HEK293T (cell line): ENCODE results near the gene SP2.

Experiments
- CTCF ChIA-PET: fragments of 350-600 bp; formaldehyde crosslinking; extraction: SDS; loops from one replicate; lab custom pipeline; 2021; ENCODE audit warnings: antibody characterized with exemption, inconsistent platforms; lab: Yijun Ruan, JAX
- POLR2A ChIA-PET: fragments of 350-600 bp; formaldehyde crosslinking; extraction: SDS; loops from one replicate; lab custom pipeline; 2020; ENCODE audit warnings: antibody characterized with exemption, inconsistent platforms; lab: Yijun Ruan, JAX
- DNase-seq: peaks from one replicate; pipeline ENCODE4 v3.0.0; 2012; ENCODE audit warnings: mixed read lengths; ENCODE audit errors: extremely low spot score
- ARNT ChIP-seq: fragments of 450-650 bp; IDR thresholded peaks from 2 replicates; pipeline ENCODE4 v1.6.1; 2017; ENCODE audit warnings: mild to moderate bottlenecking
- BHLHE40 ChIP-seq: fragments of 450-650 bp; IDR thresholded peaks from 2 replicates; pipeline ENCODE4 v1.6.1; 2016; ENCODE audit warnings: mild to moderate bottlenecking, moderate library complexity, borderline replicate concordance
- CTBP1 ChIP-seq: fragments of 450-650 bp; IDR thresholded peaks from 2 replicates; pipeline ENCODE4 v1.6.1; 2016; ENCODE audit warnings: borderline replicate concordance
- ELF4 ChIP-seq: fragments of 450-650 bp; IDR thresholded peaks from 2 replicates; pipeline ENCODE4 v1.6.1; 2017; ENCODE audit warnings: antibody characterized with exemption
- FOXA1 ChIP-seq: fragments of 450-650 bp; IDR thresholded peaks from 2 replicates; pipeline ENCODE4 v1.6.1; 2016; ENCODE audit warnings: mild to moderate bottlenecking
- FOXK2 ChIP-seq: fragments of 450-650 bp; IDR thresholded peaks from 2 replicates; pipeline ENCODE4 v1.6.1; 2016; ENCODE audit warnings: mild to moderate bottlenecking
- FOXM1 ChIP-seq: fragments of 450-650 bp; IDR thresholded peaks from 2 replicates; pipeline ENCODE4 v1.6.1; 2017; ENCODE audit warnings: mild to moderate bottlenecking, borderline replicate concordance
- HDGF ChIP-seq: fragments of 450-650 bp; IDR thresholded peaks from 2 replicates; pipeline ENCODE4 v1.6.1; 2017; ENCODE audit warnings: antibody characterized with exemption, borderline replicate concordance
- L3MBTL2 ChIP-seq: fragments of 450-650 bp; conservative IDR thresholded peaks from 2 replicates; pipeline ENCODE4 v1.6.1; 2016; ENCODE audit warnings: mild to moderate bottlenecking
- LEF1 ChIP-seq: fragments of 450-650 bp; IDR thresholded peaks from 2 replicates; pipeline ENCODE4 v1.6.1; 2017; ENCODE audit warnings: mild to moderate bottlenecking, borderline replicate concordance
- NFRKB ChIP-seq: fragments of 450-650 bp; IDR thresholded peaks from 2 replicates; pipeline ENCODE4 v1.6.1; 2016; ENCODE audit warnings: mild to moderate bottlenecking, moderate library complexity
- PKNOX1 ChIP-seq: fragments of 450-650 bp; IDR thresholded peaks from 2 replicates; pipeline ENCODE4 v1.6.1; 2016
- SP1 ChIP-seq: fragments of 450-650 bp; IDR thresholded peaks from 2 replicates; pipeline ENCODE4 v1.6.1; 2017
- SUZ12 ChIP-seq: fragments of 450-650 bp; IDR thresholded peaks from 2 replicates; pipeline ENCODE4 v1.6.1; 2016; ENCODE audit warnings: mild to moderate bottlenecking
- TARDBP ChIP-seq: fragments of 450-650 bp; IDR thresholded peaks from 2 replicates; pipeline ENCODE4 v1.6.1; 2016
- ZNF384 ChIP-seq: fragments of 450-650 bp; IDR thresholded peaks from 2 replicates; pipeline ENCODE4 v1.6.1; 2016

Gene SP2

DNA sequence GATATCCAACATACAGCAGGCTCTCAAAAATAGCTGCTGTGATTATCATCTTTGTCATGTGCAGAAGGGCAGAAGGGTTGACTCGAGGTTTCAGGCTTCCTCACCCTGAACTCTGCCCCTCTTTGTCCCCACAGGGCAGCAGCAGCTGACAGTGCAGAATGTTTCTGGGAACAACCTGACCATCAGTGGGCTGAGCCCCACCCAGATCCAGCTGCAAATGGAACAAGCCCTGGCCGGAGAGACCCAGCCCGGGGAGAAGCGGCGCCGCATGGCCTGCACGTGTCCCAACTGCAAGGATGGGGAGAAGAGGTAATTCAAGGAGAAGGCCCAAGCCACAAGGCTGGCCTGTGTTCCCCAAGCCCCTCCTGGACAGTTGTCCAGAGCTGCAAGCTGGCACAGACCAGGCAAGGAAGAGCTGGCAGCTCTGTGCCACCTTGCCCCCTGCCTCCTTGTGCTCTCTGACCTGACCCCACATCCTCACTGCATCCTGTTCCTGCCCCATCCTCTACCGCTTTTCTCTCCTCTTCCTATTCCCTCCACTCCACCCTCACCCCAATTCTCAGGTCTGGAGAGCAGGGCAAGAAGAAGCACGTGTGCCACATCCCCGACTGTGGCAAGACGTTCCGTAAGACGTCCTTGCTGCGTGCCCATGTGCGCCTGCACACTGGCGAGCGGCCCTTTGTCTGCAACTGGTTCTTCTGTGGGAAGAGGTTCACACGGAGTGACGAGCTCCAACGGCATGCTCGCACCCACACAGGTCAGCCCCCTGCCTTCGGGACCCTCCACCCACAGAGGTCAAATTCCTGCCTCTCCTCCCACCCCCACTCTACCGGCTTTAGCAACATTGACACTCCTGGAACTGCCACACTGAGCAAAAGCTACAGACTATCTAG lies 29.0 kb downstream of the SP2 start:
- ChIA-PET CTCF (interaction anchor here (0.6 to 1.1 kb wide), 3 partner anchors 13 to 22 kb away, joined by 3 read pairs; no protein-coding TSS in a partner anchor), POLR2A (interaction anchor here (2.3 to 2.5 kb wide), 2 partner anchors 16 to 17 kb away, joined by 7 to 8 read pairs; partner anchors contain the start of gene PNPO)

DNA sequence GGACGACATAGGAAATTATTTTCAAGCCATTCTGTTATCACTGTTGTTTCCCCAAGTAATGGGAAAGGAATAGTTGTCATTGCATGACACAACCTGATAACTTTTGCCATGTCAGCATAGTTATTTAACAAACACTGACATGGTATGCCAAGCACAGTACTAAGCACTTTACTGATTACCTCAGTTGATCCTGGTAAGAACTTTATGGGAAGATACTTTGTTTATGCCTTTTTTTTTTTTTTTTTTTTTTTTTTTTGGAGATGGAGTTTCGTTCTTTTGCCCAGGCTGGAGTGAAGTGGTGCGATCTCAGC lies 29.6 kb downstream of the SP2 start:
- ChIA-PET POLR2A (interaction anchor here (2.3 kb wide), 1 partner anchor 16 kb away, joined by 7 read pairs; the partner anchor contains the start of gene PNPO), CTCF (interaction anchor here (0.9 kb wide), 1 partner anchor 21 kb away, joined by 3 read pairs; no protein-coding TSS in a partner anchor)
- no peak for TF ChIP-seq L3MBTL2
- no peak for TF ChIP-seq SP1
- TF ChIP-seq FOXM1: no peak
- TF ChIP-seq LEF1: no peak
- no peak for TF ChIP-seq FOXA1
- no peak for TF ChIP-seq BHLHE40
- DNase-seq: no peak

More for the DNA sequence above, 29.0 kb downstream of the SP2 start:
- TF ChIP-seq SP1 (no peak), PKNOX1 (no peak), ARNT (no peak), ZNF384 (no peak), SUZ12 (no peak), L3MBTL2 (no peak), LEF1 (no peak), CTBP1 (no peak), HDGF (no peak), BHLHE40 (no peak), TARDBP (no peak), FOXK2 (no peak), NFRKB (no peak), ELF4 (no peak), FOXA1 (no peak), FOXM1 (no peak)
- no peak for DNase-seq

GRCh38 chr17:47927821-47928400 lies 31.9 kb downstream of the SP2 start:
- CTCF ChIA-PET: no interaction called here
- TF ChIP-seq ZNF384: no peak
- TF ChIP-seq ARNT: no peak
- TF ChIP-seq HDGF: no peak
- no peak for TF ChIP-seq ELF4
- TF ChIP-seq BHLHE40: no peak
- TF ChIP-seq FOXA1: no peak
- TF ChIP-seq PKNOX1: no peak
- no peak for TF ChIP-seq CTBP1
- no peak for DNase-seq
- POLR2A ChIA-PET: interaction anchor here (1.3 to 4.3 kb wide), 2 partner anchors 14 to 96 kb away, joined by 4 to 18 read pairs; partner anchors contain the start of genes LRRC46, MRPL10 and PNPO

- ChIA-PET POLR2A (interaction anchor here (1.3 to 4.3 kb wide), 2 partner anchors 13 to 97 kb away, joined by 4 to 18 read pairs; partner anchors contain the start of genes LRRC46, MRPL10 and PNPO), CTCF (no interaction called here)
- TF ChIP-seq SUZ12: no peak
- no peak for TF ChIP-seq NFRKB
- no peak for TF ChIP-seq FOXM1
- no peak for TF ChIP-seq ELF4
- no peak for TF ChIP-seq L3MBTL2
- no peak for TF ChIP-seq TARDBP
- TF ChIP-seq BHLHE40: no peak
- no peak for TF ChIP-seq SP1
- TF ChIP-seq HDGF: no peak
- no peak for TF ChIP-seq ARNT
- TF ChIP-seq CTBP1: no peak
- TF ChIP-seq FOXK2: no peak
- TF ChIP-seq PKNOX1: no peak
- no peak for DNase-seq
Observed at GRCh38 chr17:47928415-47928814, 32.4 kb downstream of the SP2 start.

DNA sequence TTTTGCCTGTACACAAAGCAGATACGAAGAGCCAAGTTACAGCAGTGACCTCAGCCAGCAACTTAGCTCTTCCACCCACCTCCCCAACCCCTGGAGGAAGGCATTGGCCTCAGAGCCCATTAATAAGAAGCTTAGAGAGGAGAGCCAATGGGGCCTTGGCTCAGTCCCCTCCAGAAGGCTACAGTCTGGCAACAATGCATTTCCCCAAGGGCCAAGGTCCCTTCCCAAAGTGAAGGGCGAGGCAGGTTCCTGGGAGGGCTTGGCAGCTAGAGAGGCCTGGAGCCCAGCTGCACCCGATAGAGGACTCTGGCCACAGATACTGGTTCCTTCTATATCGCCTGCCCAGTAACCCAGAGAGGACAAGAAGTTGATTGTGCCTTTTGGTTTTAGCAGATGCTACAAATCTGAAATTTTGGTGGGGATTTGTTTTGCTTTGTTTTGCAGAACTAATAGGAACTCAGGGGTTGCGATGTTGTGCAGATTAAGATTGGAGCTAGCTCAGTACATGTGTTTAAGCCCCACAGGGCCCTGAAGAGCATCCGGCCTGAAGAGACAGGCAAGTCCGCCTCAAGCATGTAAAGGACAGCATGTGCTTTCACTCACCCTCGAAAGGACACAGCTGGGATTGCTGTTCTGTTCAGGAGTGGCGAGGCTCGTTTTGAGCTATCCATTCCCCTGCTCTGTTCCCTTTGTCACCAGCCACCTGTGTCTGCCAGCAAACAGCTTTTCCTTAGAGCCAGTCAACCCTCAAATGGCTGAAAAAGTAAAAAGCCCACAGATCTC lies 33.4 kb downstream of the SP2 start:
- CTCF ChIA-PET: no interaction called here
- no peak for DNase-seq
- POLR2A ChIA-PET: interaction anchor here (1.1 to 4.3 kb wide), 4 partner anchors 9 to 34 kb away, joined by 3 to 18 read pairs (median 4); partner anchors contain the start of genes PNPO and SP2
- no peak for TF ChIP-seq ELF4
- no peak for TF ChIP-seq HDGF
- TF ChIP-seq ARNT: no peak
- no peak for TF ChIP-seq FOXA1
- no peak for TF ChIP-seq BHLHE40
- TF ChIP-seq FOXK2: no peak
- TF ChIP-seq SP1: no peak
- TF ChIP-seq SUZ12: no peak
